NCI-H1417 treated with DMSO at 0.1 percent for 48 hours (cell line): ENCODE measurements around the gene MRAS.

Experiments used
- DNase-seq: peaks from one replicate; lab custom pipeline; 2025; lab: John Stamatoyannopoulos, UW

Gene MRAS

GRCh38 chr3:138347960-138348753, at the start of gene MRAS:
TSS of gene MRAS (plus strand) at chr3:138348579. CDS start at chr3:138372884, 24,305 bp downstream.
- peak; percentile 13 for DNase-seq

DNA sequence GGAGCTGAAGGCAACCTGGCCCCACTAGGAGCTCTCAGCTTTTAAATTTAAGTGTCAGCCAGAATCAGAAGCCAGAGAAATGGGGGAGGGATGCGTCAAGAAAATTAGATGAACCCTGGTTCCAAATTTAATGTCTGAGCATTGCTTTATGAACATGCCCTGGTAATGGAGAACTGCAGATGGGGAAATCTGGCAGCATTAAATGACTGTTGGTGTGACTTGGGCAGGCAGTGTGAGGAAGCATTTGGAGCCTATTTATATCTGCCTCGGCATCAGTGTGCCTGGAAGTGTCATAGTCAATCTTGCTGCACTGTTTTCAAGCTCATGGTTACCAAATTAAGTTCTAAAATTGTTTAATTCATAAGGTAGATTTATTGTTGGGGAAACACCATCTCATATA, 47.7 kb upstream of the MRAS start:
- no peak for DNase-seq

DNA sequence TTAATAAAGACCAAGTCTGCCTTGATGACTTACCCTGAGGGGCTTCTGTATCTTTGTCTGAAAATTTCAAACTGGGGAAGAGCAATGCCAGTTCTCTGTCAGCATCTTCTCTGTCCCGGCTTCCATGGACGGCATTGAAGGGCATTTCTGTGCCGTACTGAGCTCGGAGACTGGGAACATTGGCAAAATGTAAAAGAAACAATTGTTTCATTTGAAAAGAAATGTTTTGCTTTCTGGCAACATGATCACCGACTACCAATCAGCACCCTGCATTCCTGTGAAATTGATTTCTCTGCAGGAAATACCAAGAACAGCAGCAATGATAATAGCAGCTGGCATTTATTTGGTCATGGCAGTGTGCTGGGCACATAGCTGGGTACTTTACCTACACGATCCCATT, 44.9 kb upstream of the MRAS start:
- no peak for DNase-seq

- DNase-seq, result no peak
These were observed 40.5 kb upstream of the MRAS start for GRCh38 chr3:138307899-138308298.

DNA sequence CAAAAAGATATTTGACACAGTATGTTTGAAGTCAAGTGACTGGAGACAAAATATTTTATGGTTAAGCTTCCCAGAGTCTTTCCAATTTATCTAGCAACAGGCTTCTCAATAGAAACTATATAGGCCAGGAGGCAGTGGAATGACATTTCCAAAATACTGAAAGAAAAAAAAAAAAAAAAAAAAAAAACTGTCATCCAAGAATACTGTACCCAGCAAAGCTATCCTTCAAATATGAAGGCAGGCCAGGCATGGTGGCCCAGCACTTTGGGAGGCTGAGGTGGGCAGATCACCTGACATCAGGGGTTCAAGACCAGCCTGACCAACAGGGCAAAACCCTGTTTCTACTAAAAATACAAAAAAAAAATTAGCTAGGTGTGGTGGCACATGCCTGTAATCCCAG, 39.6 kb upstream of the MRAS start:
- DNase-seq, result no peak

DNA sequence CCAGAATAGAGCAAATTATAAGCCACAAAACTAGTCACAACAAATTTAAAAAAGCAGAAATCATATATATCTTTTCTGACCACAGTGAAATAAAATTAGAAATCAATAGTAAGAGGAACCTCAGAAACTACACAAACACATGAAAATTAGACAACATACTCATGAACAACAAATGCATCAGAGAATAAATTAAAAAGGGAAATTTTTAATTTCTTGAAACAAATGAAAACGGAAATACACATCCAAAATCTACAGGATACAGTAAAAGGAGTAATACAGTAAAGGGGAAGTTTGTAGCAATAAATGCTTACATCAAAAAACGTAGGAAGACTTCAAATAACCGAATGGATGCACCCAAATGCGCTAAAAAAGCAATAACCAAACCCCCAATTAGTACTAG, 37.9 kb upstream of the MRAS start:
- DNase-seq, result no peak

- no peak for DNase-seq
These were observed 33.6 kb upstream of the MRAS start for GRCh38 chr3:138314751-138315150.

GRCh38 chr3:138317687-138318086, 30.7 kb upstream of the MRAS start:
- no peak for DNase-seq

GRCh38 chr3:138323971-138324370, 24.4 kb upstream of the MRAS start:
- DNase-seq, result no peak

GRCh38 chr3:138325990-138326389, 22.4 kb upstream of the MRAS start:
- DNase-seq, result no peak

- DNase-seq, result no peak
These were observed 21.3 kb upstream of the MRAS start for GRCh38 chr3:138326866-138327595.

DNA sequence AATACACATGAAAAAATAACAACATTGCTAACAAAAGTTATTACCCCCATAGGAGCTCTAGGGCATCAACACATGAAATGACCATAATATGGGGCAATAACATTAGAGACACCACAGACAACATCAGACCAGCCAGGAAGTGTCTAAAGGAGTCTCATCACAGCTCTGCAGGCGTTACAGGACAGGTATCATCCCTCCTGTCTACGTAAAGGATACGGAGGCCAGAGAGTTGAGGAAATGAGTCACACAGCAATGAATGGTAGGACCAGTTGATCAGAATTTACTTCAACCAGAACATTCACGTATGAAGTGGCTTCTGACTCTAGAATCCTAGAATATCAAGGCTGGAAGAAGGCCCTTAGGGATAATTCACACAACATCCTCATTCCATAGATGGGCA, 20.5 kb upstream of the MRAS start:
- DNase-seq, result no peak

DNA sequence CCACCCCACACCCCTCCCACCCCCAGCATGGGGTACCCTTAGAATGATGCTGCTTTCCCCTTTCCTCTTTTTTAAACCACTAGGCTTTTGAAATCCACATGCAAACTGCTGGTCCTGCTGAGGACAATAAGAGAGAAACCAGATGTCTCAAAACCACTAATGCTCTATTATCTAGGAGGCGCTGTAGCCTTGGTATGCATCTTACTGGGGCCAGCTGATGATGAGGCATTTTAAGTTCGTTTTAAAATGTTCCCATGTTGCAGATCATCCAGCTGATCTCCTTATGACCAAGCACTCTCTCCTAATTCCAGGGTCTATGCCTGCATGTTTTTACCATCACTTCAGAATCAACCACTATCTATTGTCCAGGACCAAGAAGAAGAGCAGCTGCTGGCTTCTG, 20.0 kb upstream of the MRAS start:
- no peak for DNase-seq

DNA sequence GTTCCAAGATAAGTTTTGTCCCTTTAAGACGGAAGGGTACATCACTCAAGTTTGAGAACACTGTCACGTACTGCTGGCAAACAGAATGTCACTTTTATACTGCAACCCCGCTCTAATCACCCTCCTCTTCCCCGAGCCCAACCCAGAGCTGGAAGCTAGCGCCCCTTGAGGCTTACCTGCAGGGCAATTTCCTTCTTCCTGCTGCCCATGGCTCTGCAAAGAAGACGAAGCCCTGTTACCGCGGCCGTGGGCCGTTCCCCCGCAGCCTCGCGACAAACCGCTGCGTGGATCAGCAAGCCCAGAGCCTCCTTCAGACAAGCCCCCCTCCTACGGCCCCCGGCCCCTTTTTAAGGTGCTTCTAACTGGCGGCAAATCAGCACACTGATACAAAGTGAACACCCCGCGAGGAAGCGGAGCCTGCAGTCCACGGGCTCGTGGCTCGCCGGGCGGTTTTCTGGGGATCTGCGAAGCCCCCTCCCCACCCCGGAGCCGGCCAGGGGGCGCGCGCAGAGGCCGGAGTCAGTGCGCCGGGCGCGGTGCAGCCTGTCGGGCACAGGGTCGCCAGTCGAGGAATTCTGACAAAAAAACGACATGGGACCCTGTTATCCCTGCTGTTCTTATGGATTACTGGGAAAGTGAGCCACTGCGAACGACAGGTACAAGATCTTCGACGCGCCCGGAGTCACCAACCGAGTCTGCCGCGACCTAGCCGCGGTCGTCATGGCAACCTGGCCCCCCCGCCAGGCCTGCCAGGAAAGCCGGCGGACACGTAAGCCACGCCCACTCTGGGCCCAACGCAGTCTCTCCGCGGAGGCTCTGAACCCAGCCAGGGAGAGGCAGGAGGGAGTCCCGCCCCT, 19.0 kb upstream of the MRAS start, which contains the start of gene NME9:
Gene NME9 (minus strand): TSS at position 725 of the 857 bp plus-strand sequence. CDS start 516 bp downstream, at position 209.
- DNase-seq, result peak; percentile 86

- DNase-seq, result no peak
These were observed 18.4 kb upstream of the MRAS start for GRCh38 chr3:138329984-138330293.

GRCh38 chr3:138331143-138331894, 17.1 kb upstream of the MRAS start:
- no peak for DNase-seq

DNA sequence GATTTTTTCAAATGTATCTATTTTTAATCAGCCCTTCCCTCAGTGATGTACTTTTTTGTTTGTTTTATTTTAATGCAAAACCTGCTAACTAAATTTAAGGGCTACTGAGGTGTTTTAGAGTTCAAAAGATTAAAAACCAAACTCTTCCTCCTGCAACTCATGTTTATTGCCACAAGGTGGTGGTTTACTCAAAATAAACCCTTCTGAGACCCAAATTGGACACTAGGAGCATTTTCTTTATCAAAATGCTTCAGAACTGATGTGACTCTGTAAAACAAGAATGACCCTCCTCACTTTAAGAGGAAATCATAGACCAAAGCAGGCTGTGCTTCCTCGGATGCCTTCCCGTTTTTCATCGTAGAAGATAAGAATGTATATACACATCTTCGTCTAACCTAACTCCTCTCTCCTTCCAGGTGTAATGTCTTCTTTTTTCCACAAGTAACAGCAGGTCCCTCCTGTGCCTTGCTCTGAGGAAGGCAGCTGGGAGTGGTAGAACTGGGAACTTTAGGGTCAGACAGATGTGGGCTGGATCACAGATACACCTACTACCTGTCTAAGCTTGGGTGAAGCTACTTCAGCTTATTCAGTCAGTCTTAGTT, 15.8 kb upstream of the MRAS start:
- DNase-seq, result no peak

DNA sequence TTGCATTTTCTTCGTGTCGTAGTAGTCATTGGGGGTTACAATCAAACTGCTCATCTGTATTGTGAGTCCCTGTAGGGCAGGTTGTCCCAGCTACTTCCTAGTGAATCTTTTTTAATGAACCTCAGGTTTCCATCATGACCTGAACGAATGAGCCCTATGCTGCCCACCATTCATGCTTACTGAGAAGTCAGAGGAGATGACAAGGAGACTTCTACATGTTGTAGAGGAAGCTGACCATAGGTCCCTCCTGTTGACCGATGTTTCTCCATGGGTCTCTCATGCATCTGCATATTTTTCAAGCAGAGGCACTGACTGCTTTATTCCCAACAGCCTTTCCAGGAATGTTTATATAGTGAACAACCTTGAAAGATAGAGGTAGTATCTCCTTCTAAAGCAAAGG, 13.8 kb upstream of the MRAS start:
- no peak for DNase-seq

GRCh38 chr3:138336454-138336999, 11.9 kb upstream of the MRAS start:
- no peak for DNase-seq

- DNase-seq, result no peak
These were observed 10.1 kb upstream of the MRAS start for GRCh38 chr3:138338244-138338643.

GRCh38 chr3:138338811-138339210, 9.6 kb upstream of the MRAS start:
- DNase-seq, result no peak
